Stimulated activated CD4-positive, alpha-beta T cell treated with anti-CD3 and anti-CD28 coated beads, Interleukin-4, amount 100 ng/mL, for 48 hours (primary cell): ENCODE measurements around the gene PTDSS2.
"Not testable (repeated sequence)": the region's sequence is repeated elsewhere in the genome, so short reads cannot be mapped to it uniquely, and the experiment has no call there.

ENCODE experiments used
- DNase-seq, 2 donors: peaks; one replicate each; pipeline ENCODE4 v3.0.0-alpha.2; 2020; ENCODE audit warnings: low read depth in 2 of 2

PTDSS2 gene

DNA sequence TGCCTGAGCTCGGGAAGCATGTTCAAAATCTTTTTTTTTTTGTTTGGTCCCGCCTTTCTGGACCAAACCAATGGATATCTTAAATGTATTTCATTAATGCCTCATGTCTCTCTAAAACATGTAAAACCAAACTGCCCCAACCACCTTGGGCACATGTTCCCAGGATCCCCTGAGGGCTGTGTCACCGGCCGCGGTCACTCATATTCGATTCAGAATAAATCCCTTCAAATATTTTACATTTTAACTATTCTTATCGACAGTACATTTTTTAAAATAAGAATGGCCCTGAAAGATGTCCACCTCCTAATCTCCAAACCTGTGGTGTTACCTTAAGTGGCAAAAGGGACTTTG lies 54.9 kb downstream of the PTDSS2 start:
- DNase-seq: no peak

DNA sequence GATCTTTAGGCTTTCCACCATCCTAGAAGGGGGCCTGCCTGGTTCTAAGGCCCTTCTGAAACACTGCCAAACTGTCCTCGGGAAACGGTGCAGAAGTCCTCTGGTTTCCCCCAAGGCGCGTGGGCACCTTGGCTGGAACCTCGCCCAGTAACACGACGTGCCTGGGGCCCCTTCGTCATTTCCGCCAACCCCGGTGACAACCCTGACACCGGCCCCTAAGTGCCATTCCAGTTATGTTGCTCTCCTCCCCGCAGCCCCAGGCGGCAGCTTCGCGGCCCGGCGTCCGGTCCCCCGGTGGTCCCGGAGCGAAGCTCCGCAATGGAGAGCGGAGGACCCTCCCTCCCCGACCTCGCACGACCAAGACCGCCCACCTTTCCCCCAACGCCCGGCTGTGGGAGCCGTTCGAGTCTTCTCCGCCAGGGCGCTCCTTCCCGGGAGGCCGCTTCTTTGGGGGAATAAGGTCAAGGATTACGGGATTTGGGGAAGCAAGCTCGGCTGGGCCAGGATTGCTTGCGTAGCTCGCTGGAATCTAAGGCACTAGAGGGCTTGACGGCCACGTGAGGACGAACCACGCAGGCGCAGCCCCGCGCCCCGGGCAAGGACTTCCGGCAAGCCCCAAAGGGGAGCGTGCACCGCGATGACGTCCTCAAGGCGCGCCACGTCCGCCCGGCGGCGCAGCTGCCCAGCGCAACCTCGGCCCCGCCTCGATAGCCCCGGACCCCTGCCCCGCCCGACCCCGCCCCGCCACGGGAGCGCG lies 56.3 kb downstream of the PTDSS2 start:
- peak; percentile 96 to 98 for DNase-seq

DNA sequence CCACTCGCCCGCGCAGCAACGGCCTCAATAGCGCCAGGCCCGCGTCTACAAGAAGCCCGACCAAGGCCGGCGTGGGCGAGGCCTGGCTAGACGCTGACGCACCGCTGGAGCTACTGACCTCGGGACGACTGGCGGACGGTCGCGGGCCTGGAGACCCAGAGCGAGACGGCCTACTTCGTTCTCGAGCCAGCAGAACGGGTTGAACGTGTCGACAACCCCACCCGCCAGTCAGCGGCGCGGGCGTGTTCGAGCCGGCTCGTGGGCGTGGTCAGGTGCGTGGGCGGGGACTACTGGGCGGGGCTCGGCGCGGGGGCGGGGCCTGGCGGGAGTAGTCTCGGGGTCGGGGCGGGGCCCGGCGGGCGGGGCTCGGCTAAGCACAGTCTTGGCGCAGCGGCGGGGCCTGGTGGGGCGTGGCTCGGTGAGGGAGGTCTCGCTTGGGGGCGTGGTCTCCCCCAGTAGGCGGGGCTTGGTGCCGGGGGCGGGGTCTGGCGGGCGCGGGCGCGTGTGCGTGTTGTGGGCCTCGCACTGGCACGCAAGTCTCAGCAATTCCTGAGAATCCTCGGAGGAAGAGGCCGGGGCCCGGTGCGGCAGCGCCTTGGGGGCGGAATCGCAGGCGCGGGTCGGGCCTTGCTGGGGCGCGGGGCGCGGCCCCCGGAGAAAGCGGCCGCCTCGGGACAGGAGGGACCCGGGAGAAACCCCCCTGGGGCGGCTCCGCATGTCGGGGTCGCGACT lies 57.1 kb downstream of the PTDSS2 start, which contains the start of gene RNH1:
TSS of gene RNH1 (minus strand) at position 248 of the 732 bp plus-strand sequence. CDS start 5,080 bp downstream, outside the sequence.
- peak; percentile 99 to 100 for DNase-seq

DNA sequence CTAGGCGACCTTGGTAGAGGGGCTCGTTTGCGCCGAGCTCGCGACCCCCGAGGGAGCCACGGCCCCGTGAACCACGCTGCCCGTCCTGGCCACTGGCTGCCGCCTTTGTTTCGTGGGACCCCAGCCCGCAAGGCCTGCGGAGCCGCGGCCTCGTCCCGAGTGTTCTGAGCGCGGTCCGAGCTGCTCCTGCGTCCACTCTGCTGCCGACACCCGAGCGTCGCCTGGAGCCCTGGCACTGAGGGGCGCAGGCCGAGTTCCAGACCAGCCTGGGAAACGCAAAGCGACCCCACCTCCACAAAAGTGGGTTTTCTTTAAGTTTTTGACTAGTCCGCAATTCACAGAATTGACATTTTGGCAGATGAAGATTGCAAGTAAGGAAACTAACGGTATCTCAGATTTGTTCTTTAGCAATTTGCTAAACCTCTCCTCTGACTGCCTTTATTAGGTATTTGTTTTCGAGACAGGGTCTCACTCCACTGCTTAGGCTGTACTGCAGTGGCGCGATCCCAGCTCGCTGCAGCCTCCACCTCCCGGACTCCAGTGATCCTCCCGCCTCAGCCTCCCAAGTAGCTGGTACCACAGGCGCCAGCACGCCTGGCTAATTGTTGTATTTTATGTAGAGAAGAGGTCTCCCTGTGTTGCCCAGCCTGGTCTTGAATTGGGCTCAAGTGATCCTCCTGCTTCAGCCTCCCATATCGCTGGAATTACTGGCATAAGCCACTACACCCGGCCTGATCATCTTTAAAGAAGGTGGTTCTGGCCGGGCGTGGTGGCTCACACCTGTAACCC lies 57.8 kb downstream of the PTDSS2 start:
- DNase-seq: no peak

DNA sequence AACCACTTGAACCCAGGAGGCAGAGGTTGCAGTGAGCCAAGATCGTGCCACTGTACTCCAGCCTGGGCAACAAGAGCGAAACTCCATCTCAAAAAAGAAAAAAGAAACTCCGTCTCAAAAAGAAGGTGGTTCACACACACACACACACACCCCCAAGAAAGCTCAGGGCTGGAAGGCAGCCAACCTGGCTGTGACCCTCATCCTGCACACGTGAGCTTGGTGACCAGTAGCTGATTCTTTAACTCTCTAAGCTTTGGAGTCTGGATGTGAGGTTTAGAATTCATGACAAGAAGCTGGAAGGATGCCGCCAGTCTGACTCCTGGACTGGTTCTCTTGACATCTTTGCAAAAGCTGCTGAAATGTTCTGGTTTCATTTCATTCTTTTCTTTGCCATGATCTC lies 58.9 kb downstream of the PTDSS2 start:
- DNase-seq: no peak

DNA sequence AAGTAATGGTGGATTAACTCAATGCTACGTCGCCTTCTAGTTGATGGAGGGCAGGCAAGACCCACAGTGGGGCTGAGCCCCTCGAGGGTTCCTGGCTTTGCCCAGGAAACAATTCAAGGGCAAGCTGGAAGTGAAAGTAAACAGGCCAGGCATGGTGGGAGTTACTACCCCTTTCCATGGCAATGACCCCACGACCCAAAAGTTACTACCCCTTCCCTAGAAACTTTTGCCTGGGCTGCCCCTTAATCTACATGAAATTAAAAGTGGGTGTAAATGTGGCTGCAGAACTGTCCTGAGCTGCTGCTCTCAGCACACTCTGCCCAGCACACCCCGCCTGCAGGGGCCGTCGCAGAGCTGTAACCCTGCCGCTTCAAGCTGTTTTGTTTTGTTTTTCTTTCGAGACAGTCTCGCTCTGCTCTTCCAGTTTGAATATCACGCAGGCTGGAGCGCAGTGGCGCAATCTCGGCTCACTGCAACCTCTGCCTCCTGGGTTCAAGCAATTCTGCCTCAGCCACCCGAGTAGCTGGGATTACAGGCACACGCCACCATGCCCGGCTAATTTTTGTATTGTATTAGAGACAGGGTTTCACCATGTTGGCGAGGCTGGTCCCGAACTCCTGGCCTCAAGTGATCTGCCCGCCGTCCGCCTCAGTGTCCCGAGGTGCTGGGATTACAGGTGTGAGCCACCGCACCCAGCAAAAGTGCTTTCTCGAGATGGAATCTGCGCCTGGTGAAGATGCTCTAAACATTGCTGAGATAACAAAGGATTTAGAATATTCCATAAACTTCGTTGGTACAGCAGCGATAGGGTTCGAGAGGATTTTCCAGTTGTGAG lies 62.9 kb downstream of the PTDSS2 start:
- DNase-seq: no peak

DNA sequence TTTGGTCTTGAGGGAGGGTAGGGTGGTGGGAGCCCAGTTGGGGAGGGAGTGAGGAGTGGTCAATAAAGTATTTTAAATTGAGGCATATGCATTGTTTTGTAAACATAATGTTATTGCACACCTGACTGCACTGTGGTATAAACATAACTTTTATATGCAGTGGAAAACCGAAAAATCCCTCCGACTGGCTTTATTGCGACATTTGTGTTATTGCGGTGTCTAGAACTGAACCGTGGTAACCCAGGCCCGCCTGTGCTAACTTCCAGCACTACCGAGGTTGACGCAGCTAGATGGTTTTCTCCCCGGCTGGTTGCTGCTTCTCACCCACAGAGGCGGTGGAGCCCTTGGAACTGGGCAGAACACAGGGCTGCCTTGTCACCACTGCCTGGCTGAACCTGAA lies 64.5 kb downstream of the PTDSS2 start:
- DNase-seq: no peak

DNA sequence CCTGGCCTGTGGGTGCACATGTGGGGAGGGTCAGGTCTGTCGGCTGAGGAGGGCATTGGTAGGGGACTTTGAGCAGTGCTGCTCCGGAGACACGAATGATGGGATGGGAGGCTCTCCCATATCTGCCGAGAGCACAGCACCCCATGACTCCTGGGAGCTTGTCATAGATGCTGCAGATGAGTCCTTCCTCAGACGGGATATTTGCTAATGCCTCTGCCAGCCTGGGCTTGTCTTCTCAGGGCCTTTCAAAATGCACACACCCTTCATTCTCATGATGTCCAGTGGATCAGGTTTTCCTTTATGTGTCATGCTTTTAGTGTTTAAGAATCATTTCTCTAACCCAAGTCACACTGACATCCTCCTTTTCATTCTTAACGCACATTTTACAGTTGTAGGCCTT lies 65.1 kb downstream of the PTDSS2 start:
- no peak for DNase-seq

DNA sequence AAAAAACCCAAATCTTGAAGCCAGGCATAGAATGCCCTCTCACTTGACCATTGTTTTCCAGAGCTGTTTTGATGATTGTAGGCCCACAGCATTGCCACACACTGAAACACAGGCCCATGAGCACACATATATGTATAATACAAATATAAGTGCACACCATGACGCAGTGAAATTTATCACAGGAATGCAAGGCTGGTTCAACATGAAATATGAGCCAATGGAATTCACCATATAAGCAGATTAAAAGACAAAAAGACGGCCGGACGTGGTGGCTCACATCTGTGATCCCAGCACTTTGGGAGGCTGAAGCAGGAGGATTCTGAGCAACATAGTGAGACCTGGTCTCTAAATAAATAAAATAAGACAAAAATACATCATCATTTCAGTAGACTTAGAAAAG lies 66.3 kb downstream of the PTDSS2 start:
- DNase-seq: no peak

DNA sequence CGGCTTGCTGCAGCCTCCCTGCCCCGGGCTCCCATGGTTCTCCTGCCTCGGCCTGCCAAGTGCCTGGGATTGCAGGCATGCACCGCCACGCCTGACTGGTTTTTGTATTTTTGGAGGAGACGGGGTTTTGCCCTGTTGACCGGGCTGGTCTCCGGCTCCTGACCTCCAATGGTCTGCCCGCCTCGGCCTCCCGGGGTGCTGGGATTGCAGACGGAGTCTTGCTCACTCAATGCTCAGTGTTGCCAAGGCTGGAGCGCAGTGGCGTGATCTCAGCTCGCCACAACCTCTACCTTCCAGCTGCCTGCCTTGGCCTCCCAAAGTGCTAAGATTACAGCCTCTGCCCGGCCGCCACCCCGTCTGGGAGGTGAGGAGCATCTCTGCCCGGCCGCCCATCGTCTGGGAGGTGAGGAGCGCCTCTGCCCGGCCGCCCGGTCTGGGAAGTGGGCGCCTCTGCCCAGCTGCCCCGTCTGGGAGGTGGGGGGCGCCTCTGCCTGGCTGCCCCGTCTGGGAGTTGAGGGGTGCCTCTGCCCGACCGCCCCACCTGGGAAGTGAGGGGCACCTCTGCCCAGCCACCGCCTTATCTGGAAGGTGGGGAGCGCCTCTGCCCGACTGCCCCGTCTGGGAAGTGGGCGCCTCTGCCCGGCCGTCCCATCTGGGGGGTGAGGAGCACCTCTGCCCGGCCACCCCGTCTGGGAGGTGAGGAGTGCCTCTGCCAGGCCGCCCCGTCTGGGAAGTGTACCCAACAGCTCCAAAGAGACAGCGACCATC lies 67.0 kb downstream of the PTDSS2 start:
- not testable (repeated sequence) for DNase-seq

DNA sequence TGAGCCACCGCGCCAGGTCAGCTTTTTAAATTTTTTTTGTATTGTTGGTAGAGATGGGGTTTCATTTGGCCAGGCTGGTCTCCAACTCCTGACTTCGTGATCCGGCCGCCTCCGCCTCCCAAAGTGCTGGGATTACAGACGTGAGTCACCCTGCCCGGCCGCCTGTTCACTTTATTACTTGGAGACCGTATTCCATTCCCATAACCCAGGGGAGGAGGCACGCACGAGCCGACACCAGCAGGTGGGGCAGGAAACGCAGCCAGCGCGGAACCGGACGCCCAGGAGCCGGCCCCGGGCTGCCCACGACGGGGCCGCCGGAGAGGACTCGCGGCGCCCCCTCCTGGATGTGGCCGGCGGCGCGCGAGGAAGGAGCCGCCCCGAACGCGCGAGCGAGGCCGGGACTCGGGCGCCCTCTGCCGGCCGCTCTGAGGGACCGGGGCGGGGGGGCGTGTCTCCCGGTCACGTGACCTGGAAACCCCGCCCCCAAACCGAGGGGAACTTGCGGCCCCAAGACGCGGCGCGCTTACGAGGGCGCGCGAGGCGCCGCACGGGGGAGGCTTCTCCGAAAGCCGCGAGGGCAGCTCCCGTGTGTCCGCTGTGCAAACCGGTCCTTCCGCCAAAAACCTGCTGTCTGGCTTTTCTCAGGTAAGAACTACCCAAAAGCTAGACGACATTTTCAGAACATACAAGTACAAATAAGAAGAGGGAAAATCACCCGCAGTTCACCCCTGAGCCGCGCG lies 68.6 kb downstream of the PTDSS2 start:
- peak; percentile 76 to 90 for DNase-seq

DNA sequence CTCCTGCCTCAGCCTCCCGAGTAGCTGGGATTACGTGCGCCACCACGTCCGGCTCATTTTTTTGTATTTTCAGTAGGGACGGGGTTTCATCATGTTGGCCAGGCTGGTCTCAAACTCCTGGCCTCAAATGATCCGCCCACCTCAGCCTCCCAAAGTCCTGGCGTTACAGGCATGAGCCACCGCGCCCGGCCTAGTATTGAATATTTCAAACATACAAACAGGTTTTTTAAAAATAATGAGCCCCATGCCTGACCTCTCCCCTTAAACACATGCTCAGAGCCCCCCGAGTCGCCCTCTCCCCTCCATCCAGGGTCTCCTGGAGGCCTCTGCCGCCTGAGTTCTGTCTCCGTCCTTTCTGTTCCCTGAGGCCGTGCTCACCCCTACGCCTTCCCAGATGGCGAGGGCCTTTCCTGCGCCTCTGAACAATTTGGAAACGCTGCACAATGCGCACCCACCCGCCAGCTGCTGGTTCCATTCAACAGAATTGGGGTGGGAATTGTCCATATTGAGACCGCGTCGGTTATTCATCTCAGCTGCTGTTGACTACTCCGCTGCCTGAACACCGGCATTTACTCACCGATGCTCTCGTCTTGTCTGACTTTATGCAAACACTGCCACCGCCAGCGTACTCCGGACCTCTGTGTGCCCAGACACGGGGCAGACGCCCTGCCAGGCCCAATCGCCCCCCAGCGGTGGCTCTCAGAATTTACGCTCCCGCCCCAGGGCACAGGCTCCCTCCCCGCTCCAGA lies 70.5 kb downstream of the PTDSS2 start:
- DNase-seq: no peak

DNA sequence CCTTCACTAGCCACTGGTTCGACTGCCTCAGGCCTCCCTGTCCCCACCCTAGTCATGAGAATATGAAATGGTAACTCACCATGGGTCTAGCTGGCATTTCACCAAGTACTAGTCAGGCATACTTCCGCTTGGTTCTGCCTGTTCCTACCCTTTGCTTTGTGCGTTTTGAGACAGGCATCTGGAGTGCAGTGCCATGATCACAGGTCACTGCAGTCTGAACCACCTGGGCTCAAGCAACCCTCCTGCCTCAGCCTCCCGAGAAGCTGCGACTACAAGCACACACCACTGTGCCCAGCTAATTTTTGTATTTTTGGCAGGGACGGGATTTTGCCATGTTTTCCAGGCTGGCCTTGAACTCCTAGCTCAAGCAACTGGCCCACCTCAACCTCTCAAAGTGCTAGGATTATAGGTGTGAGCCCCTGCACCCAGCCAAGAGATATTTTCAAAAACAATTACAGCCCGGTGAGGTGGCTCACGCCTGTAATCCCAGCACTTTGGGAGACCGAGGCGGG lies 71.2 kb downstream of the PTDSS2 start:
- no peak for DNase-seq

DNA sequence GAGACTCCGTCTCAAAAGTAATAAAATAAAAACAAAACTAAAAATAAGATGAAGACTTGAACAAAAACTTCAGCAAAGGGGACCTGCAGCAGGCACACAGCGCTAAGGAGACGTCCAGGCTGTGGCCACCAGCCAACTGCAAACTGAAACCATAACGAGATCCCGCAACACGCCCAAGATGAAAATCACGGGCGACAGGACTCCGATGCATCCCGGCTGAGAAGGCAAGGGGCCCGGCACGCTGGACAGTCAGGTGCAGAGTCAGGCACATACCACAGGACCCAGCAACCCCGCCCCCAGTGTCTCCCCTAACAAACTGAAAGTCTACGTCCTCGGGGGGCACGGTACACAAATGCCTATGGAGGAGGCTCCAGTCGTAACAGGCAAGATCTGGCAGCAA lies 76.1 kb downstream of the PTDSS2 start:
- DNase-seq: no peak

DNA sequence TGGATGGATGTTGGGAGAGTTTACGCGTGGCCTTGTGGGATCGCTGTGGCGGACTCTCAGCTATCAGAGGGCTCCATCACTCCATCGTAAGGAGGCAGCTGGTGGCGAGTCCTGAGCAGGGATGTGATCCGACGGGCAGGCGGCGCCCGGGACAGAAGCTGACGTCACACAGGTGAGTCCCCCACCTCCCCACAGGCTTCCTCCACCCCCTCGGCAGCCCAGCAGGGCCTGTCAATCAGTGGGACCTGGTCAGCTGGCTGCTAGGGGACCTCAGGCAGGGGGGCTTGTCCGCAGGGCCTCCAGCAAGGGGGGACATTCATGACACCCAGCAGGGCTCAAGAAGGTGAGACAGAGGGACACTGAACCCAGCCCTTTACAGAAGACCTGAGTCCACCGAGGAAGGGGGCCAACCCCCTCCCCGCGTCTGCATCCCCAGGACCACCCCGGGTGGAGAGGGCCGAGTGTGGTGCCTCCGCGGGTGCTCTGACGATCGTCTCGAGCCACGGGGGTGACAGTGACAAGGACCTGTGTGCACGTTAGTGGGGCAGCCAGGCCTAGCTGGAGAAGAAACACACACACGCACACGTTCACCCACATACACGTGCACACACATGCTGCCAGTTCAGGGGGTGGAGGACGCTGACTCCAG lies 78.2 kb downstream of the PTDSS2 start:
- no peak for DNase-seq

DNA sequence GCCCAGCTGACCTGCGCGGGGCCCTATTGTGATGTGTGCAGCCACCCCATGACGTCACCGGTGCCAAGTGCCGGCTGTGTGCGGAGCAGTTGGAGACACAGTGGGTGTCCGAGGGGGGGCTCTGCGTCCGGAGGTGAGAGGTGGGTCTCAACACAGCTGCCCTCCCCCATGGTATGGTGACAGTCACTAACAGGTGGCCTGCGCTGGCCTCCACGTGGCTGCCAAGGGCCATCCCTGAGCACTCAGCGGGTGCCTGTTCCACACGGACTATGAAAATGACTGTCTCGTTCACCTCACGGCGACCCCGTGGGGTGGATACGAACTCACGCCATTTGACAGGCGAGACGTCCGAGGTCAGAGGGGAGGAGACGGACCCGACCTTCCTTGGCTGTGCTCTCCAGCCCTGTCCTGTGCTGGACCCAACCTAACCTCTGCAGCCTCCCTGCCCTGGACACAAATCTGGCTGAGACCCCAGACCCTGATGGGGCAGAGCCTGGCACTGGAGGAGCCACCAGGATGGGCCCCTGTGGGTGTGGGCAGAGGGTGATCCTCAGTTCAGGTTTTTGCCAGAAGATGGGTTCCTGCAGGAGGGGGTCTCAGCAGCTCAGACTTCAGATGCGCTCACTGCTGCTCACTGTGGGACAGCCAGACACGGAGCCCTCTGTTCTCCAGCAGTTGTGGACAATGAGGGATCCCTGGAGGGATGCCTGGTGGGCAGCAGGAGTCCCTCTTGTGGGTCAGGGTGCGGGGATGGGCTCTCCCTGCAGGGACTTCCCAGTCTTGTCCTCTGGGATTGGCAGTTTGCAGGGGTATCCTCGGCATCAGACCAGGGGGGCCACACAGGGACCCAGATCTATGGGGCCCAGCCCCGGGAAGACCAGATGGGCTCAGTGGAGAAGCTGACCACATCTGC lies 79.0 kb downstream of the PTDSS2 start:
- no peak for DNase-seq

DNA sequence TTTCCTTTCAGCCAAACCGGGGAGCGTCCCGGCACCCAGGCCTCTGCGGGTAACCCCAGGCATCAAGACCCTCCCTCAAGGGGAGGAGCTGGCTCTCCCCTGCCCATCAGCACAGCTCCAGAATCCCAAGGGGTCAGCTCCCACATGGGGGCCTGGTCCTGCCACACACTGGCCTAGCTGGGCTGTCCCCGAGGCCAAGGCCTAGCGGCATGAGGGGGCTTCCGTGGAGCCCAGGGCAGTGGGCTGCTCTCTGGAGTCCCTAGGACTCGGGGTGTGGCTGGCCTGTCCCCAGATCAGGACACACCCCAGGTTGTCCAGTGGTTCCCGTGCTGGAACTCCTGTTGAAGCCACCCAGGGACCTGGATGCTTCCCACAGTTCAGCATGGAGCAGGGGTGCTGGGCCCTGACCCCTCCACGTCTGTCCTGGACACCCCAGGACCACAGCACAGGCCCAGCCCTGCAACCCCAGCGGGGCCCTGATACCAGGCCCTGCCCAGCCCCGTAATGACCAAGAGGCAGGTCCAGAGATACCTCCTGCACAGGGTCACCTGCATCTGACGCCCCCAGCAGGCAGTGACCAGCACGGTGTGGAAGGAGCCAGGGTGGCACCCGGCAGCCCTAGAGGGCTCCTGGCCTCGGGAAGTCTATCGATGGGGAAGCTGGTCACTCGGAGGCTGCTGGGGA lies 79.8 kb downstream of the PTDSS2 start:
- no peak for DNase-seq
